OCI-LY1 (cell line): Measurements from ENCODE around the gene CD3E.

Source experiments
- H2AFZ ChIP-seq: fragments of 200-600 bp; sonication (generic), shearing (Covaris generic); 2 replicates; pipeline ENCODE4 v1.6.0; 2014; ENCODE audit warnings: antibody characterized with exemption, mild to moderate bottlenecking, low read length
- H3F3A ChIP-seq: fragments of 200-600 bp; sonication (generic), shearing (Covaris generic); 2 replicates; pipeline ENCODE4 v1.6.0; 2014; ENCODE audit warnings: mild to moderate bottlenecking, antibody characterized with exemption, low read length, moderate library complexity; ENCODE audit not compliant: insufficient read depth
- H3K27ac ChIP-seq: fragments of 200-600 bp; sonication (generic); 2 replicates; pipeline ENCODE4 v1.5.1; 2014; ENCODE audit warnings: low read length, mixed run types, mild to moderate bottlenecking, low read depth; ENCODE audit not compliant: poor library complexity, severe bottlenecking
- H3K27me3 ChIP-seq: fragments of 200-600 bp; sonication (generic); 2 replicates; pipeline ENCODE4 v1.6.0; 2014; ENCODE audit warnings: antibody characterized with exemption, mild to moderate bottlenecking, low read length, moderate library complexity; ENCODE audit not compliant: insufficient read depth
- H3K36me3 ChIP-seq: fragments of 200-600 bp; sonication (generic); 2 replicates; pipeline ENCODE4 v1.6.1; 2014; ENCODE audit warnings: mild to moderate bottlenecking, antibody characterized with exemption, low read length, moderate library complexity, mixed read lengths; ENCODE audit not compliant: insufficient read depth
- H3K4me1 ChIP-seq: fragments of 200-600 bp; sonication (generic); 2 replicates; pipeline ENCODE4 v1.5.1; 2014; ENCODE audit warnings: mild to moderate bottlenecking, low read length, moderate library complexity; ENCODE audit not compliant: insufficient read depth, severe bottlenecking
- H3K4me2 ChIP-seq: fragments of 200-600 bp; sonication (generic), shearing (Covaris generic); 2 replicates; pipeline ENCODE4 v1.6.1; 2014; ENCODE audit warnings: low read length
- H3K4me3 ChIP-seq: fragments of 200-600 bp; sonication (generic); 2 replicates; pipeline ENCODE4 v1.5.1; 2014; ENCODE audit warnings: low read length, low read depth, mild to moderate bottlenecking, mixed read lengths; ENCODE audit not compliant: poor library complexity, severe bottlenecking
- H3K79me2 ChIP-seq: fragments of 200-600 bp; shearing (Covaris generic); 2 replicates; pipeline ENCODE4 v1.6.1; 2016; ENCODE audit warnings: mixed run types, low read length, mixed read lengths; ENCODE audit not compliant: insufficient read depth
- H3K9ac ChIP-seq: fragments of 200-600 bp; sonication (generic), shearing (Covaris generic); 2 replicates; pipeline ENCODE4 v1.6.1; 2014; ENCODE audit warnings: mild to moderate bottlenecking, low read length, mixed read lengths
- H3K9me2 ChIP-seq: fragments of 200-600 bp; sonication (generic), shearing (Covaris generic); 2 replicates; pipeline ENCODE4 v1.6.1; 2014; ENCODE audit warnings: low read depth, mild to moderate bottlenecking, low read length, mixed read lengths
- H3K9me3 ChIP-seq: fragments of 200-600 bp; shearing (Covaris generic); 2 replicates; pipeline ENCODE4 v1.6.1; 2014; ENCODE audit warnings: low read length, mixed read lengths
- H4K20me1 ChIP-seq: fragments of 200-600 bp; sonication (generic), shearing (Covaris generic); 2 replicates; pipeline ENCODE4 v1.6.0; 2016; ENCODE audit warnings: mild to moderate bottlenecking, low read length; ENCODE audit not compliant: insufficient read depth
- EZH2 ChIP-seq: fragments of 200-600 bp; sonication (generic), shearing (Covaris generic); IDR thresholded peaks from 2 replicates; pipeline ENCODE4 v1.8.0; 2017; ENCODE audit warnings: borderline replicate concordance, mixed run types, mild to moderate bottlenecking, antibody characterized with exemption, low read length, moderate library complexity, mixed read lengths
- TF ChIP-seq, protein P1 (sequence below): fragments of 200-600 bp; sonication (generic), shearing (Covaris generic); IDR thresholded peaks from 2 replicates; pipeline ENCODE4 v1.5.1; 2017; ENCODE audit warnings: mild to moderate bottlenecking, antibody characterized with exemption, low read length, moderate library complexity, mixed read lengths

The CD3E gene

DNA sequence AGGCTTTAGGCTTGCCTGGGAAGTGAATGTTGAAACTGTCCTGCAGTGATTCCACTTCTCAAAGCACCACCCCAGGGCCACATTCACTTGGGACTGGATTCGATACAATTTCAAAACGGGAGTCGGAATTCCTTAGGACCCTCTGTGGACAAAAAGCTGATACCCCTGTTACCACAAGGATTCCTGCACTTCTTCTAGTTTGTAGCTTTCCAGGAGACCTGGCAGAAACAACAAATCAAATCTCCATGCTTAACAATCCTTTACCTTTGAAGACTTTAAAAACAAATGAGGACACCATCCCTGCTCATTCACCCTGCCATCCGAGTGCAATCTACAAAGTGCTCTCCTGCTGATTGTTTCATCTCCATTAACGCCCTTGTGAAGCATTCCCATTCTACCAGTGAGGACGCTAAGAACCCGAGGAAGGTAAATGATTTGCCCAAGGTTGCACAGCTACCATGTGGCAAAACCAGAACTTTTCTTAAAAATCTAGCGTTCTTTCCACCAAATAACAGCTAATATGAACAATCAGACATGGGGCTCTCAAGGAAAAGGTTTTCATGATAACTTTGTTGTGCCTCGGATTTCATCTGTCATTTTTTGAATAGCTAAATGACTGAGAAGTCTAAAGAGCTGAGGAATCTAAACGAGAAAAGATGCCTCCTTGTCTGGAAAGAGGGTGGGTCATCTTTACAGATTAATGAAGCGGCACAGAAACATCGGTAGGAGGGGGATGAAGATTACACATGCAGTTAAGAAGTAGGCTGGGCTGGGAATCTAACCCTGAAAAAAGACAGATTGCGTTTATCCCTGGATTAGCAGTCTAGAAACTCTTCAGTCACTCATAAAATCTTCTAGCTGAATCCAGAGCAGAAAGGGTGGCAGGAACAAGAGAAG, 39.7 kb upstream of the CD3E start:
- H3K4me3 ChIP-seq, result no peak overlapping the region

GRCh38 chr11:118265954-118266353, 38.6 kb upstream of the CD3E start:
- Histone ChIP-seq H3K36me3 (no peaks in the 10 kb centered on the region), H4K20me1 (no peaks in the 10 kb centered on the region), H3K4me1 (no peaks in the 10 kb centered on the region), H3K9me2 (no peaks in the 10 kb centered on the region), H3K4me2 (no peak overlapping the region), H3K27ac (no peak overlapping the region), H3K9me3 (no peaks in the 10 kb centered on the region), H3K9ac (no peak overlapping the region), H3K4me3 (no peak overlapping the region), H2AFZ (no peak overlapping the region), H3K27me3 (no peaks in the 10 kb centered on the region), H3F3A (no peaks in the 10 kb centered on the region), H3K79me2 (no peaks in the 10 kb centered on the region)
- TF ChIP-seq, protein P1, sequence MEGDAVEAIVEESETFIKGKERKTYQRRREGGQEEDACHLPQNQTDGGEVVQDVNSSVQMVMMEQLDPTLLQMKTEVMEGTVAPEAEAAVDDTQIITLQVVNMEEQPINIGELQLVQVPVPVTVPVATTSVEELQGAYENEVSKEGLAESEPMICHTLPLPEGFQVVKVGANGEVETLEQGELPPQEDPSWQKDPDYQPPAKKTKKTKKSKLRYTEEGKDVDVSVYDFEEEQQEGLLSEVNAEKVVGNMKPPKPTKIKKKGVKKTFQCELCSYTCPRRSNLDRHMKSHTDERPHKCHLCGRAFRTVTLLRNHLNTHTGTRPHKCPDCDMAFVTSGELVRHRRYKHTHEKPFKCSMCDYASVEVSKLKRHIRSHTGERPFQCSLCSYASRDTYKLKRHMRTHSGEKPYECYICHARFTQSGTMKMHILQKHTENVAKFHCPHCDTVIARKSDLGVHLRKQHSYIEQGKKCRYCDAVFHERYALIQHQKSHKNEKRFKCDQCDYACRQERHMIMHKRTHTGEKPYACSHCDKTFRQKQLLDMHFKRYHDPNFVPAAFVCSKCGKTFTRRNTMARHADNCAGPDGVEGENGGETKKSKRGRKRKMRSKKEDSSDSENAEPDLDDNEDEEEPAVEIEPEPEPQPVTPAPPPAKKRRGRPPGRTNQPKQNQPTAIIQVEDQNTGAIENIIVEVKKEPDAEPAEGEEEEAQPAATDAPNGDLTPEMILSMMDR, result no peak
- no peak for TF ChIP-seq EZH2

More for the DNA sequence above, 39.7 kb upstream of the CD3E start:
- no peaks in the 10 kb centered on the region for H4K20me1 ChIP-seq
- no peaks in the 10 kb centered on the region for H3K36me3 ChIP-seq
- no peaks in the 10 kb centered on the region for H3F3A ChIP-seq
- no peaks in the 10 kb centered on the region for H3K27me3 ChIP-seq
- no peak overlapping the region for H3K9ac ChIP-seq
- H2AFZ ChIP-seq, result no peak overlapping the region
- H3K4me1 ChIP-seq, result no peaks in the 10 kb centered on the region
- no peak for TF ChIP-seq EZH2
- TF ChIP-seq, protein P1, result no peak
- H3K27ac ChIP-seq, result no peak overlapping the region
- no peaks in the 10 kb centered on the region for H3K79me2 ChIP-seq
- no peaks in the 10 kb centered on the region for H3K9me3 ChIP-seq
- no peak overlapping the region for H3K4me2 ChIP-seq
- H3K9me2 ChIP-seq, result no peaks in the 10 kb centered on the region

DNA sequence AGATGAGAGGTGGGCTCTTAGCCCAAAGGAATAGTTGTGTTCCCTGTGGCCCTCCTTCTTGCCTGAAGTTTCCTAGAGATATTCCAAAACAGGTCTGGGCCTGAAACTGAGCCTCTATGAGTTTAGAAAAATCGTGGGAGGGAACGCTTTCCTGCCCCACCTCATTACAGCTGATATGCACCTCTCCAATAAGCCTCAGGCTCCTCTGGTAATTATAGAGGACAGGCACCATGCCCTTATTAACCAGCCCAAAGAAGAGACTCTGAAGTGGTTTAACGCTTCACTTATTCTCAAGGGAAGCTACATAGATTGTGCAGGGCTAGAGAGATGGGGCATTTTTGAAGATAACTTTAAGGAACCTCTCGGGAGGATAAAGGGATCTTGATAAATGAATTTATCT, 37.0 kb upstream of the CD3E start:
- Histone ChIP-seq H3K4me3 (no peak overlapping the region), H3K9me2 (no peaks in the 10 kb centered on the region), H4K20me1 (no peaks in the 10 kb centered on the region), H3K9me3 (no peaks in the 10 kb centered on the region), H3F3A (no peaks in the 10 kb centered on the region), H3K4me2 (no peak overlapping the region), H3K79me2 (no peaks in the 10 kb centered on the region), H3K4me1 (no peaks in the 10 kb centered on the region), H3K27me3 (no peaks in the 10 kb centered on the region), H3K36me3 (no peaks in the 10 kb centered on the region), H3K27ac (no peak overlapping the region), H3K9ac (no peak overlapping the region), H2AFZ (no peak overlapping the region)
- TF ChIP-seq EZH2, result no peak
- TF ChIP-seq, protein P1, result no peak
